Activated CD4-positive, alpha-beta T cell treated with anti-CD3 and anti-CD28 coated beads for 24 hours (primary cell): ENCODE data around the gene NBAS.

ENCODE experiments used
- DNase-seq, 2 donors: peaks; one replicate each; pipeline ENCODE4 v3.0.0-alpha.2; 2020; ENCODE audit warnings: low read depth in 2 of 2

NBAS gene

GRCh38 chr2:15170070-15170775 lies 390.9 kb downstream of the NBAS start:
- DNase-seq = no peak

DNA sequence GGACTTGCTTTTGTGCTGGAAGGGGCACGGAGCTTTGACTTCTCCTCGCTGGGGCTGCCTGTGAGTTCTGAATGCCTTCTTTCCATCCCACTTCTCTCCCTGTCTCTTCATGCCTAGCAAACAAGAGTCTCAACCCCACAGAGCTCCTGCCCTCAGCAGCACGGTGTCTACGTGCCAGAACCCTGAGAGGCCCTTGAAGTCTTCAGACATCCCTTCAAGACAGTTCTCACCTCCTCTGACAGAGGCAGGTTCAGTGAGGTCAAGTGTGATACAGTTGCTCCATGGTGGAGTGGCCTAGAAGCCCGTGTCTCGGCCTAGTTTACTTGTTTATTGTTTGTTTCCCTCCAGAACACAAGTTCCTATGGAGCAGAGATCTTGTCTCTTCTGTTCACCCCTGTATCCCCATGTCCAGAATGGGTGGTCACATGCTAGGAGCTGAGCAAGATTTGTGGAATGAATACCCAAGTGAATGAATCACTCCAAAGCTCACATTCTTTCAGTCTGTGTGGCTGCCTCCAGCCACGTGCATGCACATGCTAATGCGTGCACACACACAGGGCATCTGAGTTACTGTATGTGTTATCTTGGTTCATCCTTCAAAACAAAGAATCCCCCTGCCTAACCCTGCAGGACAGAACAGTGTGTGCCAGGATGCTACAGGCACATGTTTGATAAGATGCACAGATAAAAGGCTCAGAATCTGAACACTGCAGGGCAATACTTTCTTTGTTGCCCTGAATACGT lies 391.6 kb downstream of the NBAS start:
- no peak for DNase-seq

DNA sequence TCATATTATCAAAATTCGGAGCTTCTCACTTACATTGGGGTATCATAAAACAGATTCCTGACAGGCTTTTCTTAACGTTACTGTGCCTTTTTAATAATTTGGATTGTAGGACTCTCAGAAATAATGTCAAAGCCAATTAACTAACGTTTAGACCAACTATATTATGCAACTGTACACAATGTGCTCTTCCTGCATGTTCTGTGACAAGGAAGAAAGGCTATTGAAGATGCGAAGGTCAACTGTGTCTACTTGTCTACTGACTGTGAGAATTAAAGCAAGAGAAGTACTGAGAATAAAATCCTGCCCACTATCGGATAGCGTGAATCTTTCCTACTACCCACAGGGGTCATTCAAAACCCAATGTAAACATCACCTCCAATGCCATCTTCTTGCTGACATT lies 393.0 kb downstream of the NBAS start:
- DNase-seq = no peak

DNA sequence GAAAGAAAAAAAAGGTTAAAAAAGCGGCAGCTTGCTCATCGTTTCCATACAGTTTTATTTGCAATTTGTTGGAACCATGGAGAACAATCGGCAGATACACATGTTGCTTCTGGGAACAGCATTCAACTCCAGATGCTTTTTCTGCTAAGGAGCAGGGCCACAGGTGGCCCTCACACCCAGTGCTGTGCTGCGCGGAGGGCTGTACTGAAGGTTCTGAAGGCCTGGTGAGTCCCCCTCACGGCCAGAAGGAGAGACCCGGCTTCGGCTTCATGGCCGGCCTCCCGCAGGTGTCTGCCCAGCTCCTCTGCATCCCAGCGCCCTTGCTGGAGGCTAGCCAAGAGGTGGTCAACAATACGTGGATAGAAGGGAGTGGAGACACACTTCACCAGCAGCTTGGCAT lies 394.3 kb downstream of the NBAS start:
- no peak for DNase-seq

- no peak for DNase-seq
Measured at GRCh38 chr2:15163326-15163725, 397.8 kb downstream of the NBAS start.

DNA sequence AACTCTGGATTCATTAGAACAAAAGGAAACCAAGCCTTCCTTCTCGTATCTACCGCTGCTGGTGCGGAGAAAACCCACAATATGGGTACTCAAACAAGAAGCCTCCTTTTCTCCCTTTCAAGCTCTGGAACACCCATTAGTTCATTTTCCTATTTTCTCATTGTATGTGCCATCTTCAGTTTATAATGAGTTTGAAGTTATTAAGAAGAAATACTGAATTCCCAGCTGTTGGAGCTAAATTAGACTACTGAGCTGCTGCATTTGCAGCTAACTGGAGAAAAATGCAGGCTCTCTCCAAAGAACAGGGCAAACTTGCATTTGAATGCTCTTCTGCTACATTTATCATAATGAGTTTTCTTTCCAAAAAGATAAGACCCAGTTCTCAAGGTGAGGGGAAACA lies 398.5 kb downstream of the NBAS start:
- no peak for DNase-seq

GRCh38 chr2:15160201-15160991 lies 400.7 kb downstream of the NBAS start:
- DNase-seq = no peak

DNA sequence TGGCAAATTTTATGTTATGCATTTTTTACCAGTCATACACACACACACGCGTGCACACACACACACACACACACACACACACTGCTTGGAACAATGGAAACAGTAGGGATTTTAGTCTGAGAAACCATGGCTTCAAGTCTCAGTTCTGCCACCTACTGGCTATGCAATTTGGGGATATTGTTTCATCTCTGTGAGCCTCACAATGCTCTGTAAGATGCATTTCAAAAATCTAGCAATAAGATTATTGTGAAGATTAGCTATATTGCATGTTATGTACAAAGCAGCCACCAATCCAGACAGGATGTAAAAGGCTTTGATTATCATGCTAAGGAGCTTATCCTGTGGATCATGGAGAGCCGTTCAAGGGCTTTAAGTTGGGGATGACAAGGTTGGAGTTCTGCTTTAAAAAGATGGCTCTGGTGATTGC lies 401.4 kb downstream of the NBAS start:
- DNase-seq = no peak

DNA sequence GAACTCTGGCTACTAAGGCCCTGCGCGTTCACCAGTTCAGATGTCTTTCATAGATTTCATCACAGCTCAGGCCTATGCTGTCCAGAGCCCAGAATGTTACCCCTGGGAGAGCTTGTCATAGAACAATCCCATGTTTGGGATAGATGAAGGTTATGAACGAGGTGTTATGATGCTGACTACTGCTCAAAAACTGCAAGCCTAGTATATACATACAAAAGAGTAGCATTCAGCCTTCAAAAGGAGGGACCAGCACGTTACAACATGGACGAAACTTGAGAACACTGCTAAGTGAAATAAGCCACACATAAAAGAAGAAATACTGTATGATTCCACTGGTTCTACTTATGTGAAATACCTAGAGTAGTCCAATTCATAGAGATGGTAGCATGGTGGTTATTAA lies 401.9 kb downstream of the NBAS start:
- DNase-seq = no peak

DNA sequence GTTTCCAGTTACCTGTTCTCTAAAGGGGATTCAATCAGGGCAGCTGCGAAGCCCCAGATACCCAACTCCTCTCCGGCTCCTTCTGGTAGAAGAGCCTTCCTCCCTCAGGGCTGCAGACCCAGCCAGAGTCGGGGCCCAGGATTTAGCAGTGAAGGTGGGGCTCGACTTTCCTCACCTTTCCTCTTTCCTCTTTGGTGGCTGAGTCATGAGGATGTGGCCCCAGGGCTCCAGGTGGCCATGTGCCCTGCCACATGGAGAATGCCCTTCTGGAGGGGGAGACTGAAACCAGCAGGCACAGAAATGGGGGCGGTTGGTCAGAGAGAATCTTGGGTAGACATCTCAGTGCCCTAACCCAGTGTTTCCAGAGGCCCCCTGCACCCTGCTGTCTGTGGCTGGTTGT lies 402.6 kb downstream of the NBAS start:
- DNase-seq = no peak

- DNase-seq = no peak
Measured at GRCh38 chr2:15158100-15158499, 403.0 kb downstream of the NBAS start.

GRCh38 chr2:15155959-15156574 lies 405.1 kb downstream of the NBAS start:
- DNase-seq = no peak

DNA sequence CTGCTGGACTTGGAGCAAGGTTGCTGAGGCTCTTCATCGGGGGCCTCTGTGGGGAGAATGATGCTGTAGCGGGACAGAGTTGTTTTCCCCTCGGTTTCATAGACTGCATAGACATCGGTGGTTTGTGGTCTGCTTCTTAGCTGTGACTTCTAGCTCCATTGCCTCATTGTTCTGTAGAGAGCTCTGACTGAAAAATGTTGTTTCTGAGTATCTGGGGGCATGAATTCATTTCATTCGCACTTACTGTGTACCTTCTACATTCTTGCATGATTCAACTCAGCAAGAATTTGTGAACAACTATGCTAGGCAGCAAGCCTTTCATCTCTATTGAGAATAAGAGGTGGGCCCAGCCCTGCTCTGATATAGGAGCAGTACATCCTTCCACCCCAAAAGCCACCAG lies 406.8 kb downstream of the NBAS start:
- no peak for DNase-seq

DNA sequence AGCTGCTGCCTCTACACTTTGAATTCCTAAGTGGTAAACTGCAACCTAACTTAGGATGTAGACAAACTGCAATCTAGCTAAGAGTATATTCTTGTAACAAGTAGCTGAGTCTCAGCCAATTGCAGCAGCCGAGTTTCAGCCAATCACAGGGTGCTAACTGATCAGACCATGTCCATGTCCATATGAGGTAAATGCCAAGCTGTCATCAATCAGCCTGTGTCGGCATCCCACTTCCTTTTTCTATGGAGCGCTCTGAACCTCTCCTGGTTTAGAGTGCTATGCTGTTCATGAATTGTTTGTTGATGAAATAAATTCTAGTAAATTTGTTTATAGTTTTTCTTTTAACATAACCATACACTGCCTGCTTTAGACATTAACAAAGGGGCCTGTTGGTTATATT lies 408.8 kb downstream of the NBAS start:
- no peak for DNase-seq

DNA sequence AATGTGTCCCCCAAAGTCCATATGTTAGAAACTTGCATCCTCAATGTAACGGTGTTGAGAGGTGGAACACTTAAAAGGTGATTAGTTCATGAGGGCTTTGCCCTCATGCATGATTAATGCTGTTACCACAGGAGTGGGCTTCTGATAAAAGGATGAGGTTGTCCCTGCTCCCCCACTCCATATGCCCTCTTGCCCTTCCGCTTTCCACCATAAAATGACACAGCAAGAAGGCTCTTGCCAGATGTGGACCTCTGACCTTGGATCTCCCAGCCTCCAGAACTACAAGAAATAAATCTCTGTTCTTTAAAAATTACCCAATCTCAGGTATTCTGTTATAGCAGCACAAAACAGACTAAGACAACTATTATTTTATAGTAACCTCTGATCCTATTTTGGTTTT lies 412.1 kb downstream of the NBAS start:
- DNase-seq = no peak

GRCh38 chr2:15147591-15147990 lies 413.5 kb downstream of the NBAS start:
- no peak for DNase-seq

- DNase-seq = no peak
Measured at GRCh38 chr2:15146960-15147359, 414.2 kb downstream of the NBAS start.

- no peak for DNase-seq
Measured at GRCh38 chr2:15145919-15146318, 415.2 kb downstream of the NBAS start.

- no peak for DNase-seq
Measured at GRCh38 chr2:15145046-15145817, 415.9 kb downstream of the NBAS start.

DNA sequence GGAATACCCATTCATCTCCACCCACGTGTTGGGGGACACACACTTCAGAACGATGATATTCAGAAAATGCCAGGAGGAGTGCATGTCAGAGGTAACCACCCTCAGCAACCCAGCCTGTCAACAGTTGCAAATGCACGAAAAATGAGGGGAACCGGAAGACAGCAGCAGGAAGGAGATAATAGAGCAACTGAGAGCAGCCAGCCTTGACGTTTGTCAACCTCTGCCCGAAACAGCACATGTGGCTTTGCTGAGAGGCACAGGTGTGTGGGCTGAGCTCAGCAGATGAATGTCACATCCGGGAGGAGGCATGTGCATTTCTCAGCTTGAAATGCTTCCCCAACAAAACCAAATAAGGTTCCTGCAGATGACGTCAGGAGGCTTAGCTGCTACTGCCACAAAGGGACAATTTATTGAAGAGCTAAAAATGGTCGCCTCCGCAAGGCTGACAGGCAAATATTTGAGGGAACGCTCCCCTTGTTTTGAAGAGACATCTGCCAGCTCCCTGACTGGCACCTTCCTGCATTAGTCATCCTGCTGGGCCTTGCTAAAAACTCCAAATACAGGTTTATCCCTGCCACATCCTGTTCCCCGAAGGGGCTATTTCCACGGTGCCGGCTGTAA lies 419.0 kb downstream of the NBAS start:
- DNase-seq = peak; percentile 47 to 62

DNA sequence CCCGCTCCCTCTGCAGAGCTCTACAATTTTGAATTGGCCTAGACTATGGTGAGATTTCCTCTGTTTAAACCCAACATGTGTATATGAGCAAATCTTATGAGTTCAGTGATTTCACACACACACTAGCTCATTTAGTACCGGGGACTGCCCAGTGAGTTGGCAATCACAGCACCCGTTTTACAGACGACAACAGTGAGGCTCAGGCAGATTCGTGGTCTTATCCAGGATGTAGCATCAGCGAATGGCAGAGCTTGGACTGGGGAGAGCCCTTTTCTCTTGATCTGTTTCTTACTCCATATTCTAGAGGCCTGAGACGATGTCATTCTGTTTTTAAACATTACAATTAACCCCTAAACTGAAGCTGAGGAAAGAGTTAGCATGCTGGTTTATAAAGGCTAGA lies 419.9 kb downstream of the NBAS start:
- DNase-seq = no peak
